ENCODE data around the gene NEUROD4.

The NEUROD4 gene

GRCh38 chr12:54998958-54999510 lies 20.7 kb upstream of the NEUROD4 start:
- no peak for DNase-seq

GRCh38 chr12:55001198-55001868 lies 18.4 kb upstream of the NEUROD4 start:
- DNase-seq, result no peak

DNA sequence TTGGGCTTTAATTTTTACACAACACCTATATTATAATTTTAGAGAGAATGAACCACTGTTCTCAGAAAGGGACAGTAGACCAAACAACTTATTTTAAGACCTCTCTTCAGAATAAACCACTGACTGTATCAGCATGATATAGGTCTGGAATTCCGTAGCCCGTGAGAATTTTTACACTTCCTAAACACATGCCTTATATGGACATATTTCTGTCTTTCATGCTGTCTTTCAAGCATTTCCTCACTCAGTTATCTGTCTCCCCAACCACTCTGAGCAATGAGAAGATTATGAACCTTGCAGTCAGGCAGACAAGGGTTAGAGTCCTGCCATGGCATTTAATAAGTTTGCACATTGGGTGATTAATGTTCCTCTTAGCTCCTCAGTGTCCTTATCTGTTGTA lies 17.4 kb upstream of the NEUROD4 start:
- no peak for DNase-seq

DNA sequence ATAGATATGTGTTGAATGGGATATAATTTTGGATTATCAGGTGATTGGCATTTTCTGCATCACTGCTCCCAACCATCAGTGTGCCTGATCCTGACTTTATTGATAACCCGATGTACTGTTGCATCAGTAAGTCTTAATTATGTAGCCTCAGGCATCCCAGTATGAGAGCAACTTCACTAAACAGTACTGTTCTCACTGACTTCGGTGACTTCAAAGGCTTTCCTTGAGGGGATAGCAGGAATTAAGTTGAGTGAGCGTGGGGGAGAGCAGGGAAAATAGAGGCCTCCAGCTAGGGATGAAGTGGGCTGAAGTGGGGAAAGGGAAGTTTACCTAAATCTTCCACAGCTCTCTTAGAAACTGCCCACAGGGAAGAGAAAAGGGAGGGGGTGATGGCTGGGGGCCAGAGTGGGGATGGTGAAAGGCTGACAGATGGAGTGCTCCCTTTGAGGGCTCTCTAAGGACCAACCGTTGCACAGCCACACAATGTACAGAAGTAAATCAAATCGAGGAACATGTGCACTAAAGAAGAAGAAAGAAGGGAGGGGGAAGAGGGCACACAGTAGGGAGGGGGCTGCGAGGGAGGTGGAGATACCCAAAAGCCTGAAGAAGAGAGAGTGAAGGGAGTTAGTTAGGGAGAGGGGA lies 10.7 kb upstream of the NEUROD4 start:
- no peak for DNase-seq

GRCh38 chr12:55017416-55017925 lies 2.3 kb upstream of the NEUROD4 start:
- DNase-seq, result no peak

DNA sequence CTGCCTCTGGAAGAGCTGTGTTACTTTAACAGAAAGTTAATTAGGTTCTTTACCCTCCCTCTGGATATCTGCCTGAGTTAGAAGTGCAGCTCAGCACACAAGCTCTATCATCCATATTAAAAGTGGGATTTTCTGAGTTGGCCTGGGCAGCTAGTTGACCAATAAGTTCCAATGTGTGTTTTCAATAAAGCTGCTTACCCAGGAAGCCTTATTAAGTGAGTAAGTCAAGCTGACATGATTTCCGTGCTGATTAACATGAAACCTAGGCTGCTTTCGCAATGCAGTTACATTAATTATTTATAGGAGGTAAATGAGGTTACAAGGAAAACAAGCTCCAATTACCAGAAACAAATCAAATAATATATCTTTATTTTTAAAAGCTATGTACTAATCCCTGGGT lies 4.8 kb downstream of the NEUROD4 start:
- no peak for DNase-seq

DNA sequence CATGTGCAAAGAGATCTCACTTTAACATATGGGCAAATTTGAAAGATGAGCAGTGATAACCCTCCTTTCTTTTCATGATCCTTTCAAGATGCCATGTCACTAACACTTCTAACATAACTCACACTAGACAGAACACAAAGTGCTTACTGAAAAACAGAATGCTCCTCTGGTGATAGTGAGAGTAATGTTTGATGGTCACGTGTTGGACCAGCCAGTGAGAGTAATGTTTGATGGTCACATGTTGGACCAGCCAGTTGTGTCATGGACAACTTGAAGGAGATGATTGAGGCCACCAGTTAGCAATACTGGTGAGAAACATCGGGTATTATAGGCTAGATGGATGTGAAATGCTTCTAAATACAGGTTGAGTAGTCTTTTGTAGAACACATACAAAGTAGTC lies 5.7 kb downstream of the NEUROD4 start:
- DNase-seq, result no peak

- no peak for DNase-seq
These were observed 14.4 kb downstream of the NEUROD4 start for GRCh38 chr12:55034218-55034617.

GRCh38 chr12:55036326-55037115 lies 16.7 kb downstream of the NEUROD4 start:
- peak; percentile 31 for DNase-seq

- no peak for DNase-seq
These were observed 17.7 kb downstream of the NEUROD4 start for GRCh38 chr12:55037351-55037987.

DNA sequence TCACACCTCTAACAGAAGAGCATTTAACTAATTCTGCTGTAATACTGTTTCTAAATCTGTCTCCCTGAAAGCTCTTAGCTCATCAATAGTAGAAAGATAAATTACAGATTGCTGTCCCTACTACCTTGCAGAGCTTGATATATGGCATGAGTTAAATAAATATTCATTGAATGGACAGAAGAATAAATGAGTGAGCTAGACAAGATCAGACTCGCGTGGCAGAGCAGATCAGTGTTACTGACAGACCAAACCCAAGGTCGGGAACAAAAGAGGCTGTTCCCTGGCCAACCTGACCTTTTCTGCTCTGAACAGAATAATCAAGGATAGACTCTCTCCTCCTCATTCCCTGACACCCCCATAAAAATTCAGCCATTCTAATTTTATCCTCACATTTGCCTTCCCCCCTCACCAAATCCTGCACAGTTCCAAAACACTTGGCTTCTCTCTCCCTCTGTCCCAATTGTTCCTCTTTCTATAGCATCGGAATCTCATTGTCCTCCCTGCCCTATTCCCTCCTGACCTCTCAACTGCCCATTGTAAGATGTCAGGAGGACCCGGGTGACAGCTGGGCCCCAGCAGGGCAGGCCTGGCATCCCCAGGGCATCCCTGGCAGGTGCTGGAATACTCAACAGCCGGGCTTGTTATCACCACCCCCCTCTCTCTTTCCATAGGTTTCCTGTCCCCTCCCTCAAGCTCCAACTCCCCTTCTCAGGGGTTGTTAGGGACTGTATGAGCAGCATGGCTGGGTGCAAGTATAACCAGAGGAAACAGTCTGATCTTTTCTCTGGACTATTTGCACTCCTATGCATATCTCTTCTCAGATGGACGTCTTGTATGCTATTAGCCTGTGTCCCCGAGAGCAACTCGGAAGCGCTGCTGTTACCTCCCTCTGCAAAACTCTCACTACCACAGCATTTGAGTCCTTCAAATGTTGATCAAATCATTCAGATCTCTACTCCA lies 19.9 kb downstream of the NEUROD4 start:
- DNase-seq, result no peak

DNA sequence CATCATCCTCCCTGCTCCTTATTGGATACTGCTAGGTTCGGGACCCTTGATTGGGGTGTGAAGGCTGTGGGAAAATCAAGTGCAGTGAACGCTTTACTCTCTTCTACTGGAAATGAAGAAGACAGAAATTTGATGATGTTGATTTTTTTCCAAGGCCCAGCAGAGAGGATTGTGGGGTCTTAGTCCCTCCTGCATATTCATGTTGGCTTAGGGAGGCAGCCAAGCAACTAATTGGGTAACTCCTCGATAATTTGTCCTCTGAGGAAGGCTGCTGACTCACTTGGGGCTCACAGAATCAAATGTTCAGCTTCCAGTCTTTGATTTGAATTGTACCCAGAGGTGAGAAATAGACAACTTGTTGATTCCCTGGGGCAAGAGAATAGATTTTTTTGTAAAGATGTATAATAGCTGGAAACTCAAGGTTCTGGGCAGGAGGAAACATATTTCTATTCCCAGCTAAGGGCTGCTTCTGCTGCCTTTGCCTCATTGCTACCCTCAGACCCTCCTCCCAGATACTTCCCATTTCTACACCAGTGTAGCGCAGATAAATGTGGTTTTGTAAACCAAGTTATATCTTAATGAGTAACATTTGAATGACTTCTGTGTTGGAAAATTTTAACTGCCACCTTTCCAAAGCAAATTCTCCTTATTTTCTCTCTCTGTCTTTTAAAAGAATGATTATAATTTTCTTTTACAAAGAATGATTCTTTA lies 21.7 kb downstream of the NEUROD4 start:
- DNase-seq, result no peak

- DNase-seq, result no peak
These were observed 23.8 kb downstream of the NEUROD4 start for GRCh38 chr12:55043542-55043941.

- DNase-seq, result no peak
These were observed 24.4 kb downstream of the NEUROD4 start for GRCh38 chr12:55044135-55044534.

DNA sequence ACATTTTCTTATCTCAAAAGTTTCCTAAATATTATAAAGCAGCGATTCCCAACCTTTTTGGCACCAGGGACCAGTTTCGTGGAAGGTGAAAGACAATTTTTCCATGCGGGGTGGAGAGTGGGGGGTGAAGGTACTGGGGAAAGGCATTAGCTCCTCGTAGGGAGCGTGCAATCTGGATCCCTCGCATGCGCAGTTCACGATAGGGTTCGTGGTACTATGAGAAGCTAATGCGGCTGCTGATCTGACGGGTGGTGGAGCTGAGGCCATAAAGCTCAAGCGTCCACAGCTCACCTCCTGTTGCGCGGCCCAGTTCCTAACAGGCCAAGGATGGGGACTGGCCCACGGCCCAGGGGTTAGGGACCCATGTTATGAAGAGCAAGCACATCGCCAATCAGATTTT lies 29.9 kb downstream of the NEUROD4 start:
- DNase-seq, result no peak

DNA sequence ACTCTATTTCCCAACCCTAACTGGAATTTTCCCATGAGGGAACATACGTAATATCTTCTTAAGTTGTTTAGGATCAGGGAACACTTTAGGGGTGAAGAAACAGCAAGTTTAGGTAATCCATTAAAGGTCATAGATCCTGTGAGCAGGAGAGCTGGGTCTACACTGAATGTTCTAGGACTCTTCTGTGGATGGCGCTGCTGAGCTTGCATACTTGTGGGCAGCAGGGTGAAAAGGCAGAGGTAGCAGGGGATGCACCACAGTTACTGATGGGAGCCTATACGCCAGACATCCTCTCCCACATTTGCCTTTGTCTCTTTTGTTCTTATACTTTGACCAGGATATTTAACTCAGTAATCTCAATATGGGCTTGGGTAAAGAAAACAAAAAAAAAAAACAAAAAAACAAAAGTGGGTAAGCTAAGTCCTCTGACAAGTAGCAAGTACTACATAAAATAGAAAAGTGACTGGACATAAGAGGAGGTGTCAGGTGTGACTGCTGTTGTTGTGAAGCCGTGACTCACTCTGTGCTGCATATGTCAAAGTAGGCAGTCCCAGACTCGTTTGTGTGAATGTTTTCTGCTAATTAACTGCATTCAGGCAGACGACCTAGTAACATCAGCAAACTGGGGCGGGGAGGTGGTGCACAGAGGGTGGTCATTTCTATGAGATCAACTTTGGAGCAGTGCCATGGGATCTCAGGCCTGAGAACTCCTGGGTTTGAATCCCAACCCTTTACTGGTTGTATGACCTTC lies 31.6 kb downstream of the NEUROD4 start:
- DNase-seq, result no peak

DNA sequence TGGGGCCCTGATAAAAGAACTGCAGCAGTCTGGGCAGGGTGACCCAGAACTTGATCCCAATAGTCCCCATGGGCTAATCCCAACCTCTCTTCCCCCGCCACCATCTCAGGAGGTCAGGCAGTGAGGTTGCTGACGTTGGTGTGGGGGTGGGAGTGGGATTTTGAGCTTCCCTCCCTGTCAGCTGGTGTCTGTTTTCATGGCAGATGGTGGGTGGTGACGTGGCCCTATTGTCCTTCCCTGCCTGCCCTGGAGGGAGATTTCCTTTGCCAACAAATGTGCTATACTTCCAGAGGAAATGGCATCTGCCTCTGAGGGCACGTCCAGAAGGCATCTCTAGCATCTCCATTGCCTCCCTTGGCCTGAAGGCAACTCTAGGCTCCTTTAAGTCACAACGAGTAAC lies 37.7 kb downstream of the NEUROD4 start:
- no peak for DNase-seq

- DNase-seq, result no peak
These were observed 38.3 kb downstream of the NEUROD4 start for GRCh38 chr12:55058082-55058481.

DNA sequence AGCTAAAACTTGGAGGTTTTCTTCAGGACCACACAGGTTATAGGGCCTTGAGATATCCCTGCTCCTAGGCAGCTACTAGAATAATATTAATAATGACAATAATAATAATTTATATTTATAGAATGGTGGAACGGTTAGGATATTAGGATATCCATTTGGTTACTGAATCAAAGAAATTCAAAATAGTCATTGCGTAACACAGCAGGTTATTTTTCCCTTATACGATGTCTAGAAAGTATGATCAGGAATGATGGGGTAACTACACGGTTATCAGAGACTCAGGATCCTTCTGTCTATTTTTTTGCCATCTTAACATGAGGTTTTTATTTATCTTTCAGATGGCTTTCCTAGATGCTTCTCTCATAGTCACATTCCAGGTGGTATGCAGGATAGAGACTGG lies 39.0 kb downstream of the NEUROD4 start:
- DNase-seq, result no peak

GRCh38 chr12:55060470-55060869 lies 40.7 kb downstream of the NEUROD4 start:
- no peak for DNase-seq

All from CD4-positive, alpha-beta T cell treated with Interleukin-17A for 1 hour (primary cell).